ENCODE measurements around the gene CDC42BPA.

DNA sequence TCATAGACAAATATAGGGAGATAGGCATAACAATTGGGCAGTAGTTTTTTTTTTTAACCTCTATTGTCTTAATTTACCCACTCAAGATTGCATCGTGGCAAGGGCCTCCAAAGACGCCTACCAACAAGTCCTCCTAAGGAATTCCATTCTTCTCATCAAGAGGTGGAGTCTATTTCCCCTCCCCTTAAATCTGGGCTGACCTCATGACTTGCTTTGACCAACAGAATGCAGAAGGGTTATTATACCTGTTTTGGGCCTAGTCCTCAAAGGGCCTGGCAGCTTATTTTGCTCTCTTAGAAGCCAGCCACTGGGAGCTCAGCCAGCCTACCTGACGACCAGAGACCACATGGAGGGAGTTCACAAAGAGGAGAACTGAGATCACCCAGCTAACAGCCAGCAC, 285.9 kb downstream of the CDC42BPA start:
- TF ChIP-seq FOXP1 (CRISPR knock-in tag; IDR thresholded peaks at IDR 0.05) (no peak), SMARCA4 (IDR thresholded peaks at IDR 0.05) (no peak), PCBP1 (IDR thresholded peaks at IDR 0.05; ENCODE audit: low read depth, low read length, poor library complexity, severe bottlenecking) (no peak), NCOA1 (IDR thresholded peaks at IDR 0.05; ENCODE audit: low read depth) (no peak), RUNX1 (IDR thresholded peaks at IDR 0.05; ENCODE audit: low read depth) (no peak), CEBPB (tag; IDR thresholded peaks at IDR 0.05) (no peak)
- TF ChIP-seq, protein P1, sequence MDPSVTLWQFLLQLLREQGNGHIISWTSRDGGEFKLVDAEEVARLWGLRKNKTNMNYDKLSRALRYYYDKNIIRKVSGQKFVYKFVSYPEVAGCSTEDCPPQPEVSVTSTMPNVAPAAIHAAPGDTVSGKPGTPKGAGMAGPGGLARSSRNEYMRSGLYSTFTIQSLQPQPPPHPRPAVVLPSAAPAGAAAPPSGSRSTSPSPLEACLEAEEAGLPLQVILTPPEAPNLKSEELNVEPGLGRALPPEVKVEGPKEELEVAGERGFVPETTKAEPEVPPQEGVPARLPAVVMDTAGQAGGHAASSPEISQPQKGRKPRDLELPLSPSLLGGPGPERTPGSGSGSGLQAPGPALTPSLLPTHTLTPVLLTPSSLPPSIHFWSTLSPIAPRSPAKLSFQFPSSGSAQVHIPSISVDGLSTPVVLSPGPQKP (CRISPR knock-in tag; IDR thresholded peaks at IDR 0.05): no peak
- TF ChIP-seq, protein P2, sequence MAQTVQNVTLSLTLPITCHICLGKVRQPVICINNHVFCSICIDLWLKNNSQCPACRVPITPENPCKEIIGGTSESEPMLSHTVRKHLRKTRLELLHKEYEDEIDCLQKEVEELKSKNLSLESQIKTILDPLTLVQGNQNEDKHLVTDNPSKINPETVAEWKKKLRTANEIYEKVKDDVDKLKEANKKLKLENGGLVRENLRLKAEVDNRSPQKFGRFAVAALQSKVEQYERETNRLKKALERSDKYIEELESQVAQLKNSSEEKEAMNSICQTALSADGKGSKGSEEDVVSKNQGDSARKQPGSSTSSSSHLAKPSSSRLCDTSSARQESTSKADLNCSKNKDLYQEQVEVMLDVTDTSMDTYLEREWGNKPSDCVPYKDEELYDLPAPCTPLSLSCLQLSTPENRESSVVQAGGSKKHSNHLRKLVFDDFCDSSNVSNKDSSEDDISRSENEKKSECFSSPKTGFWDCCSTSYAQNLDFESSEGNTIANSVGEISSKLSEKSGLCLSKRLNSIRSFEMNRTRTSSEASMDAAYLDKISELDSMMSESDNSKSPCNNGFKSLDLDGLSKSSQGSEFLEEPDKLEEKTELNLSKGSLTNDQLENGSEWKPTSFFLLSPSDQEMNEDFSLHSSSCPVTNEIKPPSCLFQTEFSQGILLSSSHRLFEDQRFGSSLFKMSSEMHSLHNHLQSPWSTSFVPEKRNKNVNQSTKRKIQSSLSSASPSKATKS (CRISPR knock-in tag; IDR thresholded peaks at IDR 0.05): no peak
